Thoracic aorta (tissue), 2 donors: Measurements from ENCODE around the gene ZIC1. TPM values are rescaled to one million over a fixed set of nuclear protein-coding genes. Genes with fewer than 3 reads are reported as not detected.

Experiments used
- ATAC-seq: fragments of 150-250 bp; one replicate; pipeline ENCODE4 v1.8.0; 2017; ENCODE audit warnings: low read depth; ENCODE audit not compliant: insufficient number of reproducible peaks, low FRiP score
- DNase-seq: peaks from one replicate; pipeline ENCODE4 v3.0.0-alpha.2; 2020; ENCODE audit warnings: low spot score
- H3K27ac ChIP-seq, 2 donors: fragments of 200-600 bp; sonication (generic); 1 replicate in 1 of 2; 2 replicates in 1 of 2; pipeline ENCODE4 v1.5.1; 2016; ENCODE audit warnings: mild to moderate bottlenecking in 2 of 2, moderate library complexity in 2 of 2
- H3K27me3 ChIP-seq: fragments of 200-600 bp; sonication (generic); replicated peaks from 2 replicates; pipeline ENCODE4 v1.6.0; 2016; ENCODE audit warnings: mild to moderate bottlenecking; ENCODE audit not compliant: insufficient read depth
- H3K36me3 ChIP-seq: fragments of 200-600 bp; sonication (generic); one replicate; pipeline ENCODE4 v1.5.1; 2016
- H3K4me1 ChIP-seq, 2 donors: fragments of 200-600 bp; sonication (generic); 1 replicate in 1 of 2; 2 replicates in 1 of 2; pipeline versions ENCODE4 v1.5.1 to v1.6.0; 2016; ENCODE audit warnings: low read depth in 2 of 2, mild to moderate bottlenecking in 1 of 2; ENCODE audit not compliant: control insufficient read depth in 1 of 2
- H3K4me3 ChIP-seq: fragments of 200-600 bp; sonication (generic); 2 replicates; pipeline ENCODE4 v1.5.1; 2016; ENCODE audit warnings: mild to moderate bottlenecking
- H3K9me3 ChIP-seq: fragments of 200-600 bp; sonication (generic); 2 replicates; pipeline ENCODE4 v1.5.1; 2016
- total RNA-seq, 2 donors: library from RNA; depleted of rRNA; stranded (reverse); fragments of >200 nt; gene quantifications; one replicate each; pipeline versions ENCODE4 v1.1.0 to v1.2.3, GENCODE V29; 2016
- TF ChIP-seq, protein P1 (sequence below): fragments of 200-600 bp; sonication (generic); IDR thresholded peaks from one replicate; pipeline ENCODE4 v1.5.1; 2019; ENCODE audit warnings: antibody characterized with exemption

Gene ZIC1
- total RNA-seq, 2 donors from 2014 or later = 0.07 TPM; not detected in 1

DNA sequence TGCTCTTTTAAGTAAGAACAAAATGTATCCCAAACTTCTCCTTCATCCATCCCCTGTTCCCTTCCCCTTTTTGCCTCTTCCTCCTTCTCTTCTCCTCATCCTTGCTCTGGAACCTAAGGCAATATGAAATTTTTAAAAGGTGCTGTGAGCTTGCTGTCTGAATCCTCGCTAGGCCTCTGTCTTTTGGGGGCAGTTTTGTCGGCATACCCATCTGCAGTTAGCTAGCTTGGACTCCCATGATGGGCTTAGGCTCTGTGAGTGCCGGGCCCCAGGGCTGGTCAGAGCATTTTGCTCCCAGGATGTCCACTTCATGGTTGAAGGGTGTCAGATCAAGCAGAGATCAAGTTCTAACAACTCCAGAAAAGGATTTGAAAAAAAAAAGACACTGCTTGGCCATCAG is 18.6 kb downstream of the ZIC1 start:
- no peak for ATAC-seq
- Histone ChIP-seq H3K9me3 (no peaks in the 10 kb centered on the region), H3K36me3 (no peaks in the 10 kb centered on the region), H3K27ac (no peak overlapping the region), H3K27me3 (peaks cover 13% of the 10 kb centered on the region), H3K4me1 (no peaks in the 10 kb centered on the region), H3K4me3 (no peak overlapping the region)
- no peak for DNase-seq
- TF ChIP-seq, protein P1, sequence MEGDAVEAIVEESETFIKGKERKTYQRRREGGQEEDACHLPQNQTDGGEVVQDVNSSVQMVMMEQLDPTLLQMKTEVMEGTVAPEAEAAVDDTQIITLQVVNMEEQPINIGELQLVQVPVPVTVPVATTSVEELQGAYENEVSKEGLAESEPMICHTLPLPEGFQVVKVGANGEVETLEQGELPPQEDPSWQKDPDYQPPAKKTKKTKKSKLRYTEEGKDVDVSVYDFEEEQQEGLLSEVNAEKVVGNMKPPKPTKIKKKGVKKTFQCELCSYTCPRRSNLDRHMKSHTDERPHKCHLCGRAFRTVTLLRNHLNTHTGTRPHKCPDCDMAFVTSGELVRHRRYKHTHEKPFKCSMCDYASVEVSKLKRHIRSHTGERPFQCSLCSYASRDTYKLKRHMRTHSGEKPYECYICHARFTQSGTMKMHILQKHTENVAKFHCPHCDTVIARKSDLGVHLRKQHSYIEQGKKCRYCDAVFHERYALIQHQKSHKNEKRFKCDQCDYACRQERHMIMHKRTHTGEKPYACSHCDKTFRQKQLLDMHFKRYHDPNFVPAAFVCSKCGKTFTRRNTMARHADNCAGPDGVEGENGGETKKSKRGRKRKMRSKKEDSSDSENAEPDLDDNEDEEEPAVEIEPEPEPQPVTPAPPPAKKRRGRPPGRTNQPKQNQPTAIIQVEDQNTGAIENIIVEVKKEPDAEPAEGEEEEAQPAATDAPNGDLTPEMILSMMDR = no peak

DNA sequence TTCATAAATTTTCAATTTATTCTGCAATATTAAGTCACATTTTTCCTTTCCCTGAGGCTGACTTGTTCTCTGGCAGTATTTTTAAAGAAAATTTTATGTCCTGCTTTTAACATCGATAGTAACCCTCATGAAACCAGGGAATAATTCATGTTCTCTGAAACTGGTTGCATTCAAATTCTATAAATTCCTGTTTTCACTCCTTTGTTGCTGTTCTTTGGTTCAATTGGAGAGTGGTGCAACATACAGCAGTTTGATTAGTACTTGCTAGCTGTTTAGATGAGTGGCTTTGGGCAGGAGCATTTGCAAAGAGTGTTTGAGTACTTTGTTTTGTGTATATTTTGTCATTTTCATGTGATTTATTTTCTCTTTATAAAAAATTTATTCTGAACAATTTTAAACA is 19.2 kb downstream of the ZIC1 start:
- no peak overlapping the region for H3K4me3 ChIP-seq
- no peaks in the 10 kb centered on the region for H3K4me1 ChIP-seq
- peaks cover 10% of the 10 kb centered on the region for H3K27me3 ChIP-seq
- TF ChIP-seq, protein P1 = no peak
- ATAC-seq (no peak), DNase-seq (no peak)
- no peaks in the 10 kb centered on the region for H3K9me3 ChIP-seq
- no peak overlapping the region for H3K27ac ChIP-seq
- H3K36me3 ChIP-seq = no peaks in the 10 kb centered on the region

DNA sequence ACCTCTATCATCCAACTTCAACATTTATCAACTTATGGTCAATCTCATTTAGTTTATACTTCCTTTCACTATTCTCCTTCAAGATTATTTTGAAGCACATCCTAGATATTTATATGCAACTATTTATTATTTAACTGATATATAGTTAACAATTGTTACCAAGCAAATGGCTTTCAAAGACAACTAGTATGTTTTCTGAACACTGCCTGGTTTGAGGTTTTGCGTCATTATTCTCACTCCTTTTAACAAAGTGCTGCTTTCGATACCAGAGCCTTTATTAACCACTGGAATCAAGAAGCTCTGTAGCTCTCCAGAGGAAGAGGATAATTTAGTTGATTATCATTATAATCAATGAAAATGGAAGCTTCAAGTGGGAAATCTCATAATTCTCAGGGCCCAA is 19.6 kb downstream of the ZIC1 start:
- H3K27me3 ChIP-seq = peaks cover 6% of the 10 kb centered on the region
- no peaks in the 10 kb centered on the region for H3K9me3 ChIP-seq
- no peaks in the 10 kb centered on the region for H3K36me3 ChIP-seq
- H3K4me1 ChIP-seq = no peaks in the 10 kb centered on the region
- H3K27ac ChIP-seq = no peak overlapping the region
- no peak for ATAC-seq
- no peak for DNase-seq
- TF ChIP-seq, protein P1 = no peak
- no peak overlapping the region for H3K4me3 ChIP-seq

DNA sequence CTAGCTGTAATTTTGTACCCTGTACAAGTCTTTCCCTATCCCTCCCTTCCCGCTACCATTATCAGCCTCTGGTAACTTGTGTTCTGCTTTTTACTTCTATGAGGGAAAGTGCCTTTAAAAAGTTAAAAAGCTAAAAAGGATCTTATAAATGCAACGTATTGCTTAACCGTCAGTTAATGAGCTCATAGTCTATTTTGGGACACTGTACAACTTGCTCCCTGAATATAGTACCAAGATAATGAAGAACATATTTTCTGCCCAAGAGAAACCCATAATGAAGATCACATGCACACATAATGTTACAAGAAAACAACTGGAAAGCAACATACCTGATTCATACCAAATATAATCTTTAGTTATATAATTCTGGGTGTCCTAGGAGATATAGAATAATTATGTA is 22.6 kb downstream of the ZIC1 start:
- no peak overlapping the region for H3K4me3 ChIP-seq
- no peaks in the 10 kb centered on the region for H3K36me3 ChIP-seq
- no peak overlapping the region for H3K27ac ChIP-seq
- H3K27me3 ChIP-seq = no peaks in the 10 kb centered on the region
- no peaks in the 10 kb centered on the region for H3K4me1 ChIP-seq
- no peak for ATAC-seq
- H3K9me3 ChIP-seq = no peaks in the 10 kb centered on the region
- no peak for DNase-seq
- TF ChIP-seq, protein P1 = no peak

DNA sequence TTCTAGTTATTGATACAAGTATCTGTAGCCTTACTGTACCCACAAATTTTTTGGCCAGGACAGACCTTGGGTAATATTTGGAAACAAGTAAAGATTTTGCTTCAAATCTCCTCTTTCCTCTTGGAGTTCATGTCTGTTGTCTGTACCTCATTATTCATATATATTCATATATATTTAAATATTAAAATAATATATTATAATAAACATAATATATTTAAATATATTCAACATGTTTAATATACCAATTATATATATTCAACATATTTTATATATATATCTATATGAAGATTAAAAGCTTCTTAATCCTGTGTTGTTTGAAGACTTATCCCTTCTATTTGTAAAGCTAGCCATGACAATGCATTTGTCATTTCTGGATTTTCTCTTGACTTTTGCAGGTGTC is 38.1 kb downstream of the ZIC1 start:
- H3K36me3 ChIP-seq = no peaks in the 10 kb centered on the region
- TF ChIP-seq, protein P1 = no peak
- H3K27me3 ChIP-seq = no peaks in the 10 kb centered on the region
- no peak for DNase-seq
- ATAC-seq = no peak
- H3K9me3 ChIP-seq = no peaks in the 10 kb centered on the region
- H3K4me1 ChIP-seq = no peaks in the 10 kb centered on the region
- no peak overlapping the region for H3K4me3 ChIP-seq
- no peak overlapping the region for H3K27ac ChIP-seq
